GM12801 (cell line): ENCODE results near the gene UBA1.

Source experiments
- CTCF ChIP-seq: IDR thresholded peaks from one replicate; pipeline ENCODE4 v1.5.1; 2011; ENCODE audit warnings: control low read depth; ENCODE audit not compliant: insufficient read length; ENCODE audit errors: extremely low read depth

Gene UBA1

GRCh38 chrX:47201345-47201944 is 7.8 kb downstream of the UBA1 start:
- TF ChIP-seq CTCF = no peak

- TF ChIP-seq CTCF = no peak
Measured at GRCh38 chrX:47202316-47202715, 8.7 kb downstream of the UBA1 start.

GRCh38 chrX:47202877-47203276 is 9.2 kb downstream of the UBA1 start:
- TF ChIP-seq CTCF = no peak

GRCh38 chrX:47204970-47205369 is 11.3 kb downstream of the UBA1 start:
- TF ChIP-seq CTCF = no peak

GRCh38 chrX:47206316-47206715 is 12.7 kb downstream of the UBA1 start:
- TF ChIP-seq CTCF = no peak

GRCh38 chrX:47208108-47208507 is 14.5 kb downstream of the UBA1 start:
- TF ChIP-seq CTCF = no peak

GRCh38 chrX:47209508-47210238 is 16.0 kb downstream of the UBA1 start:
- TF ChIP-seq CTCF = no peak
